Measurements from ENCODE around the gene PLK1.
"Not testable (repeated sequence)": the region's sequence is repeated elsewhere in the genome, so short reads cannot be mapped to it uniquely, and the experiment has no call there.

Gene PLK1

DNA sequence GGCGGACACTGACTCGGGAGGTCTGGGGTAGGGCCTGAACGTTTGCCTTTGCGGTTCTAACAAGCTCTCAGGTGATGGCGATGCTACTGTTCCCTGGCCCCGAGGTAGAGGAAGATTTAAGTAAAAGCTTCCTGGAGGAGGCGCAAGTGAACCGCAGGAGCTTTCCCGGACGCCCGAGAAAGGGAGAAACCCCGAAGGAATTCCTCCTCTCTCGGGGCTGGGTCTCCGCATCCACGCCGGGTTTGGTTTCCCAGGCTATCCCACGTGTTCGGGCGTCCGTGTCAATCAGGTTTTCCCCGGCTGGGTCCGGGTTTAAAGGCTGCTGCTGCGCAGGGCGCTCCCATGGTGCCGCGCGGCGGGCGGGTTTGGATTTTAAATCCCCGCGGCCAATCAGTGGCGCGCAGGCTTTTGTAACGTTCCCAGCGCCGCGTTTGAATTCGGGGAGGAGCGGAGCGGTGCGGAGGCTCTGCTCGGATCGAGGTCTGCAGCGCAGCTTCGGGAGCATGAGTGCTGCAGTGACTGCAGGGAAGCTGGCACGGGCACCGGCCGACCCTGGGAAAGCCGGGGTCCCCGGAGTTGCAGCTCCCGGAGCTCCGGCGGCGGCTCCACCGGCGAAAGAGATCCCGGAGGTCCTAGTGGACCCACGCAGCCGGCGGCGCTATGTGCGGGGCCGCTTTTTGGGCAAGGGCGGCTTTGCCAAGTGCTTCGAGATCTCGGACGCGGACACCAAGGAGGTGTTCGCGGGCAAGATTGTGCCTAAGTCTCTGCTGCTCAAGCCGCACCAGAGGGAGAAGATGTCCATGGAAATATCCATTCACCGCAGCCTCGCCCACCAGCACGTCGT, at the start of gene PLK1:
TSS of gene PLK1 (plus strand) at position 460 of the 844 bp plus-strand sequence. CDS start at position 504, 44 bp downstream.
- DNase-seq: peak; percentile 83

DNA sequence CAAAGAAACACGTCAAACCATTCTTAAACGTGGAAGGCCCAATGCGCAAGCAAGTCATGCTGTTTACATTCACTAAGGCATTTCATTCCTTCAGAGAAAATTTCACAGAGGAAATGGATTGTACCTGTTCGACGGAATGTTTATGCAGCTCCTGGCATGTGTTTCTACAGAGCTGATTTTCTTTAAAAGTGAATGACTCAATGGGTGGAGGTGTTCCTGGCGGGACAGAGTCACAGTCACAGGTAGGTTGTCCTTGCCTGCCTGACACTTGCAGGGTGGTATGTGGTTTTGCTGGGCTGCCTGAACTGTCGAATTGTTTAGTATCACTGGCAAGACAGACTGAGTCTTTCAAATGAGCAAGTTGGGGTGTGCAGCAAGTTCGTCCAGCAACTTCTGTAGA, 49.2 kb upstream of the PLK1 start:
- DNase-seq: no peak

DNA sequence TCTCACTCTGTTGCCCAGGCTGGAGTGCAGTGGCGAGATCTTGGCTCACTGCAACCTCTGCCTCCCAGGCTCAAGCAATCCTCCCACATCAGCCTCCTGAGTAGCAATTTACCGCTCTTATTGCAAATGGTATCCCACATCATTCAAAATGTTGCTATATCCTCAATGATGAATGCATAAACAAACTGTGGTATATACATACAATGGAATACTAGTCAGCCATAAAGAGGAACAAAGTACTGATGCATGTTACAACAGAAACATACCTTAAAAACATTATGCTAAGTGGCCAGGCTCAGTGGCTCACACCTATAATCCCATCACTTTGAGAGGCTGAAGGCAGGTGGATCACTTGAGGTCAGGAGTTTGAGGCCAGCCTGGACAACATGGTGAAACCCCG, 46.8 kb upstream of the PLK1 start:
- DNase-seq: not testable (repeated sequence)

DNA sequence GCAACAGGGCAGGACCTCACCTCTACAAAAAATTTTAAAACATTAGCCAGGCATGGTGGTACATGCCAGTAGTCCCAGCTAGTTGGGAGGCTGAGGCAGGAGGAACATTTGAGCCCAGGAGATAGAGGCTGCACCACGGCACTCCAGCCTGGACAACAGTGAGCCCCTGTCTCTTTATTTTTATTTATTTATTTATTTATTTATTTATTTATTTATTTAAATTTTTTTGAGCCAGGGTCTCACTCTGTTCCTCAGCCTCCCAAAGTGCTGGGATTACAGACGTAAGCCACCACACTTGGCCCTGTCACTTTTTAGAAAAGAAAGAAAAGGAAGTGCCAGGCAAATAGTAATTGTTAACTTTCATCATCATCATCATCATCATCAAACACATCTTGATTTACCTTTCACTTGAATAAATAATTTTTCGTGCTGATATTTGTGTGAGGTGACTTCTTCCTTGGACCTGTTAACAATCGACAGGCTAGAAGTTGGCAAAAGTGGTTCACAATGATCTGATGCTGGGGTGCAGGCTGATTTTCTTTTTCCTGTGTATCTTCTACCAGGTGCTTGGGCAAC, 44.1 kb upstream of the PLK1 start:
- no peak for DNase-seq

DNA sequence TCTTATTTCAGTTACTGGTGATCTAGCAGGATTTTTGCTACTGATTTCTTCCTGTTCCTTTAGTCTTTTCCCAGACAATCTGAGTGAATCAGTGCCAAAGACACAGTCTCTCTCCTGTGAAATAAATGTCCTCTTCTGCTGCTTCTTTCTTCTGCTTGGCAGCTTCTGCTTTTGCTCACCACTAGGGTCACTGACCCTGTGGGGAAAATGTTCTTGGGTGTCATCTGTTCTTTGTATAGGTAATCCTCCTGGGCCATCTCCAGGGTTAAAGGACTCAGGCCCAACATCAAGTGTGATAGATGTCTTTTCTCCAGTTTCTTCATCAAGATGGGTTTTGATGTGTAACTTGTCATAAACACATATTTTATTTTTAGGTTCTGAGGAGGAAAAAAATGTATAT, 42.7 kb upstream of the PLK1 start:
- no peak for DNase-seq

DNA sequence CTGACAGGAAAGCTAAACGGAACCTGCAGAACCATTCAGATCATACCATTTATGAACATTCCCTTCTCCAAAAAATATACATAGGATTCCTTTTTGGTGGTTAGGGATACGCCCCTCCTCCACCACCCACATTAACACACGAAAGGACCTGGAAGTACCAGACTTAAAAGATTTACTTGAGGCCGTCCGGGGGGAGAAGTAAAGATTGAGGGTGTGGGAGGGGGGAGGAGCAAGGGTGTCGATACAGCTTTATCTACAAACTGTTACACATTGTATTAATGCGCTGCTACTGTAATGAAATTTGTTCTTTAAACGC, 38.1 kb upstream of the PLK1 start:
- DNase-seq: no peak

DNA sequence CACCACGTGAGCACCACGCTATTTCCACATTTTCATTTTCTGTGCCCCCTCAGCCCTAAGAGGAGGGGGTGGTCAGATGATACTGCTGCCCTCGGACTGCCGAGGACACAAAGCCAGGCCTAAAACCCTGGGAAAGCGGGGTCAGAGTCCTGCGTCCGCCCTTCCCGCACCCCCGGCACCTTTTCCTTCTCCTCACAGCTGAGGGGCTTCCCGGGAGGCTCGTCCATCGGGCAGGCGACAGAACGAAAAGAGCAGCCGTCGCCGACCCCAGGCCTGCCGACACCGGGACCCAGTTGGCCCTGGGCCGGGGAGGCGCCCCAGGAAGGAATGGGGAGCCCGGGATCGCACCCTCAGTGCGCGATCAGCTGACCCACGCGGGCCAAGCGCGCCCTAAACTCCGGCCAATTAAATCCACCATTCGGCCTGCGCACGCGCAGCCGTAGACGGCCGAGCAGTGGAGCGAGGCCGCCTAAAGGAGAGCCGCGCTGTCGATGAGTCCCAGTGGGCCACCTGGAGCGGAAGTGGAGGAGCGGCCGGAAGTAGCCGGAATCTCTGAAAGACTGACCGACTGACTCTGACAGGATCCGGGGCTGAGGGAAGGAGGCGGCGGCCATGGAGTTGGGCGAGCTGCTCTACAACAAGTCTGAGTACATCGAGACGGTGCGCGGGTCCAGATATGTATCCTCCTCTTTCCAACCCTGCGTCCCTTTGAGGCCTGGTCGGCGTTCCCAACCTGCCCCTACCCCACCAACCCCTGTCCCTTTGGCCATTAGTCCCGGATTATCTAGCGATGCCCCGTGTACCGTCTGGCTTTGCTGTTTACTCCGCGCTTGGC, 37.5 kb upstream of the PLK1 start, which contains the start of the genes DCTN5 and PALB2:
TSS of gene DCTN5 (plus strand) at position 536 of the 835 bp plus-strand sequence. CDS start at position 613, 77 bp downstream.
TSS of gene PALB2 (minus strand) at position 380 of the 835 bp plus-strand sequence. CDS start at position 227, 153 bp downstream.
- peak; percentile 69 for DNase-seq

DNA sequence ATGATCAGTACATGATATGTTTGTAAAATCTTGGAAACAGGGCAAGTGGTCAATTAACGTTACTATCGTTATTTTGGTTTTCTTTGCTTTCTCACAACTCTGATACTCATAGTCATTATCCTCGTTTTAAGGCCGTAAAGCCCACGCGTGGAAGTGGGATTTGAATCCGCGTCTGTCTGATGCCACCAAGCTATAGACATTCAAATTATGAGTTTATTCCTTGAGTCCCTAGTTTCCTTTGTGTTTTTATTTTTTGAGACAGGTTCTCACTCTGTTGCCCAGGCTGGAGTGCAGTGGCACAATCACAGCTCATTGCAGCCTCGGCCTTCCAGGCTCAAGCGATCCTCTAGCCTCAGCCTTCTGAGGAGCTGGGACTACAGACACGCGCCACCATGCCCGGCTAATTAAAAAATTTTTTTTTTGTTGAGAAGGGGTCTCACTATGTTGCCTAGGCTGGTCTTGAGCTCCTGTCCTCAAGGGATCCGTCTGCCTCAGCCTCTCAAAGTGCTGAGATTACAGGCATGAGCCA, 36.4 kb upstream of the PLK1 start:
- no peak for DNase-seq

DNA sequence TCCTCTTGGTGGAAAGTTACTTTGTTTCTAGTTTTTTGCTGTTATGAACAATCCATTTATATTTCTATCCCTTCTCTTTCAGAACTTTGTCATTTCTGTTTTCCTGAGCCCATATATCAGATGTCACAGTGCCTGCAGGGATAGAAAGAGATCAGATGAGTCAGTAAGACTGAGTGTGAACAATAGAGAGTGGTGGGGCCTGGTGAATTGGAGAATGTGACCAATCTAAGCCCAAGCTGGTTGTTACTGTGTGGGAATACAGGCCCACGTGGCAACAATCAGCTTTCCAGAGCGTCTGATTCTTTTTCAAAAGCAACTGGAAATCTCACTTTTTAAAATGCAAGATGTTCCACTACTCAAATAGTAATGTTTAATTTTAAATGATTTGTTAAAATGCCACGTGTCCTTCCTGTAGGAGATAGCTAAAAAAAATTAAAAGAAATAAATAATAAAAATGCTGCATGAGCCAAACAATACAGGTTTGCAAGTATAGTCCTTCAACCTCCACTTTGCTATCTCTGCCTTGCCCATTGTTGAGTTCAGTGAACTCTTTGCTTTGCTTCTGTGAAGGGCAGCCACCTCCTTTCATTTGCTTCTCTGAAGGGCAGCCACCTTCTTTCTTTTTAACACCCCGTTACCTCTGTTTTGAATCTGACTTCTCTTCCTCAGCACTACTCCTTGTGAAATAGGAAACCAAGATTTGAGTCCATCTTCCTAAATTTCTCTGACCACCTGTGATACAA, 27.8 kb upstream of the PLK1 start:
- no peak for DNase-seq

DNA sequence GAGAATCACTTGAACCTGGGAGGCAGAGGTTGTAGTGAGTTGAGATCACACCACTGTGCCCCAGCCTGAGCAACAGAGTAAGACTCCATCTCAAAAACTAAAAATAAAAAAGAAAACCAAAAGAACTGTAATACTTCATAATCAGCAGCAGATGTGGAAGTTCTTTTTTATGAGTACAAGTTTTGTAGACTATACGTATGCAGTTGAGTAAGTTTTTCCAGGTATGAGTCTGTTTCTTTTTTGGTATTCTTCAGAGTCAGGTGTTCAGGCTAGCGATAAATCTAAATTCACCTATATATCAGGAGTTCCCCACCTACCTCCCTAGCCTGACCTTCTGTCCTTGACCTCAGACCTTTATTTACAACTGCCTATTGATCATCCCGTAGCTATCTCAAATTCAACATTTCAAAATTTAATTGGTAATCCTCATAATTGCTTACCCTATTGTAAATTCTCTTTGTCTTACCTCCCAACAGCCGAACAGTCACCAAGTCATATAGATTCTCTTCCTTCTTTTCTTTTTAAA, 26.7 kb upstream of the PLK1 start:
- DNase-seq: no peak

DNA sequence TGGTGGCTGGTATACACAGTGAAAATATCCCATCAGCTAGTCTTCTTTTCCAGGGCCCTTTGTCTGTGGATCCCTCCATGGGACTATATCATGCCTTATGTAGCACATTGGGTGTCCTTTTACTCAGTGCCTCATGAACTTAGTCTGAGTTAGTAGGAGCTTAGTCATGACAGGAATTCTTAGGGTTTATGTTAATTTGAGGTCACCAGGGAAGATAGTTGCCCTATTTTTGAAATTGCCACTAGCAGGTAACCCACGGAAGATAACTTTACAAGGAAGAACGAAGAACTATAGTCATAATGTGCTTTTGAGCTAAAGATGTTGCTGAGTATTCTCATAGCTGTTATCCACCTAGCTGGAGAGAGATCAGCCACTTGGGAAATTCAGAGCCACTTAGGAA, 14.8 kb upstream of the PLK1 start:
- DNase-seq: no peak

DNA sequence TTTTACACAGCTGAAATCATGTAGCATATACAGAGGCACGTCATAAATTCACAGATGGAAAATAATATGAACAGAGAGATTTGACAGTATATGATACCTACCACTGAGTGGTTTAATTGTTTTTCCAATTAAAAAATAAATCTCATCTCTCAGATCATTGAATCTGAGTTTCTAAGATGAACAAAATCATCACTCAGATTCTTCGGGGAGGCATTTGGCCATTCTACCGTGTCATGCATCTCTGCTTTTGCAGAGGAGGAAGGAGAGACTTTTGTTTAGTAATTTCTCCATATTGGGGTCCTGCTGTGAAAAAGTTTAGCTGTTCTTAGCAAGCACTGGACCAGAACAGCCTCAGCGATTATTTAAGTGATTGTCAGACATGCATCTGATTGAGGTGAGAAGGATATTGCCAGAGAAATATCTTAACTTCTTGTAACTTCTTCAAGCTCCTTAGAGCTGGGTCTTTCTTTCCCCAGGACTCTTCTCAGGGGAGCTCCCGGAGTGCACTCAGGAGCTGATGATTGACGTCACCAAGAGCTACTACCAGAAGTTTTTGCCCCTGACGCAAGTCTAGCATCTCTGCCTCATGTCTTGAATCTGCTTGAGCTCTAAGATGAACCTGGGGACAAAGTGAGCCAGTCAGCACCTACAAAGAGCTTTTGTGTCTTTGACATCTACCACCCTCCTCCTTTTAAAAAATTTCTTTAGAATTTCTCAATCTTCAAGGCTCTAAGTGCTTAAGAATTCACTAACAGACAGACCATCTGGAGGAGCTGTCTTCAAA, 11.9 kb upstream of the PLK1 start:
- no peak for DNase-seq

DNA sequence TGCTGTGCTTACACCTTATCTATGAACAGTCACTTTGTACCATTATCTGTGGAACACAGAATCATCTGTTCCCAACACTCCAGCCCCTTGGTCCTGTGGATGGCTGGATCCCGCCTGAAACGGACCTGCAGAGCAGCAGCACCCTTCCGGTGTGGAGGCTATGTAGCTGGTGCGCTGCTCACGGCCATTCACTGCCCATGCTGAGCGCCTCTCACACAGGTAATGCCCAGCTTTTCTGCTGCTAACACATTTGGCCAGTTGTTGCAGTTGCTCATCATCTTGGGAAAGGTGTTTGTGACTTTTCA, 11.4 kb upstream of the PLK1 start:
- no peak for DNase-seq

DNA sequence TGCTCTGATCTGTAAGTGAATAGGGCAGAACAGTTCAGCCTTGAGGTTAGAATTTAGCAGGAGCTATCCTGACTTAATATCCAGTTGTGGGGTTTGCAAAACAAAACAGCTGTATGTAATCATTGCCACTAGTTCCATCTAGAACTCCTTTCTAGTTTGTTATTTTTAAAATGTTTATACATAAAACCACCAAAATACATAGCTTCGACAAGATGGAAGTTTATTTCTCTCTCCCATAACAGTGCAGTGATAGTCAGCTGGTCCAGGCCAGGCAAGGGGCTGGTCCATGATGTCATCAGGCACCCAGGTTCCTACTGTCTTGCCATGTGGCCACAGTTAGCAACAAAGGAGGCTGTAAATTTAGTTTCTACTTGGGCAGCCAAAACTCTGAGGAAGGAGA, 10.5 kb upstream of the PLK1 start:
- no peak for DNase-seq

DNA sequence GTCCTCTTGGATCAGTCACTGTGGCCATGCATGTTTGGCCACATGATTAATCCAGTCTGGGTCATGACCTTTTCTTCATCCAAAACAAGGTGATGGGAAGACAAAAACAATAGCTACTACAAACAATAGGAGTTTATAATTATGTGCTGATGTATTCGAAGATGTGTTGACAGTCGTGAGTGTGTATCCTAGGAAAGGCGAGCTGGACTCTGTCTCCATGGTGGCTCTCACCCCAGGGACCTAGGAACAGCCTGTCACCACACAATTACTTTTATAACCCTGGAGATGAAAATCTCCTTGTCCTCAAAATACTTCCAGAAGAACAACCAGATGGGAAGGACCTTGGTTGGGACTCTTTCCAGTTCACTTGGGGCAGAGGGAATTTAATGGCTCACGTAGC, 9.8 kb upstream of the PLK1 start:
- DNase-seq: no peak

DNA sequence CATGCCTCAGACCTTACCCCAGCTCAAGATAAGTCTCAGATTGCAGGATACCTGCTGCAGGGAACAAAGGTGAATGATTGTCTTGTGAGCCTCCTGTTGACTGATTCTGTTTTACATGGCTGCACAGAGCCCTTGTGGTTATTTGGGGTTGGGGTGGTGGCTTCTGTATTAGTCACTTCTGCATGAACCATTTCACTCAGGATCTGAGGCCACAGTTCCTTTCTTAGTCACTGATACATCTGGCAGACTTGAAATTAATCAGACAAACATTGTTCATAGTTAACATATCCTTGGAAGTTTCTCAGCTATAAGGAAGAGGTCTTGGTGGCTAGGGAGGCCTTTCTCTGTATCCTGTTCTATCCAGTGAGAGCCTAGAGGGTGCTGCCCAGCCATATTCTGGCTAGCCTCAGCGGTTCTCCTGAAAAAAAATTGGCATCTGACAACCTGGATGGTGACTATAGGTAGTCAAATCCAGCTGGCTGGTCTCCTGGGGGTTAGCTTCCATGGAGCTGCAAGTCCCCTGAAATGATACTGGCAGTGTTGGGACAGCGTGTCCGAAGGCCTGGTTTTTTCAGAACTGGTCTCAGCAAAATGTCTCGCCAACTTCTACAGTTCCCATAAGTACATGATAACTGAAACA, 8.4 kb upstream of the PLK1 start:
- DNase-seq: no peak

DNA sequence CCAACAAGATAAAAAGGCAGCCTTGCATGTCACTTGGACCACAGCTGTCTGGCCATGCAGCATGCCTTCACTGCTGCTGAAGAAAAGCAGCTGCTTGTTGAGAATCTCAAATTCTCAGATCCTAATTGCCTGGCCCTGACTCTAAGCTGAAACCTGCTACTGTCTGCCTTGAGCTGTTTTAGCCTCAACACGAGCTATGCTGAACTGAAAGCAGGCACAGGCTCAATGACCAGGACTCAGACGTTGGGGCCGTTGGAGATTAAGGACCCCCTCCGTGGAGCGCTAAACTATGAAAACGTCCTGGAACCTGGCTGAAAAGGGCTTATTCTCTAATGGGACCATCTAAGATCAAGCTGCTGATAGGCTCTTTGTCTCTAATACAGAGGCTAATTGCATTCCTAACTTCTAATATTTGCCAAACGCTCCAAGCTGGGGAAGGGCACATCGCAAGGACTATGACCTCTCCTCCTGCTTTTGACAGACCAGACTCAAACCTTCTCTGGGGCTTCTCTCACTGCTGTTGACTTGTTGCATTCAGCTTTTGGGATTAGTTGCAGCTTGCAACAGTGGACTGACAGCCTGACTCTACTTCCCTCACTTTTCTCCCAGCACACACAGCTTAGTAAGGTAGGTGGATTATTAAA, 4.6 kb upstream of the PLK1 start:
- no peak for DNase-seq

DNA sequence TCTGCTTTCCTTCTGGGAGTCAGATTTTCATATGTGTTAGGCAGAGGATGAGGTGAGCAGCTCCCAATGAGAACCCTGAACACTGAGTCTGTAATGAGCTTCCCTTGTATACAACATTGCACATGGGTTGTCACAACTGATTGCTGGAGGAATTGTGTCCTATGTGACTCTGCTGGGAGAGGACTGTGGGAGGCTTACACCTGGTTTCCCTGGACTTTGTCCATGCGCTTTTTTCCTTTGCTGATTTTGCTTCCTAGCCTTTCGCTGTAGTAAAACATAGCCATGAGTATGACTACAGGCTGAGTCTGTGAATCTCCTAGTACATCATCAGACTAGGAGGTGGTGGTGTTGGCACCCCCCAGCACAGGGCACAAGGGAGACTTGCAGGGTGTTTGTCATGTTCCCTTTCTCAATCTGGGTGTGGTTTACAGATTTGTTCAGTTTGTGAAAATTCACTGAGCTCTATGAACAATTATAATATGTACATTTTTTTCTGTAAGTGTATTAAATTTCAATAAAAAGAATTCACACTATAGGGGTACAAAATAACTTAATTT, 1.7 kb upstream of the PLK1 start:
- no peak for DNase-seq

DNA sequence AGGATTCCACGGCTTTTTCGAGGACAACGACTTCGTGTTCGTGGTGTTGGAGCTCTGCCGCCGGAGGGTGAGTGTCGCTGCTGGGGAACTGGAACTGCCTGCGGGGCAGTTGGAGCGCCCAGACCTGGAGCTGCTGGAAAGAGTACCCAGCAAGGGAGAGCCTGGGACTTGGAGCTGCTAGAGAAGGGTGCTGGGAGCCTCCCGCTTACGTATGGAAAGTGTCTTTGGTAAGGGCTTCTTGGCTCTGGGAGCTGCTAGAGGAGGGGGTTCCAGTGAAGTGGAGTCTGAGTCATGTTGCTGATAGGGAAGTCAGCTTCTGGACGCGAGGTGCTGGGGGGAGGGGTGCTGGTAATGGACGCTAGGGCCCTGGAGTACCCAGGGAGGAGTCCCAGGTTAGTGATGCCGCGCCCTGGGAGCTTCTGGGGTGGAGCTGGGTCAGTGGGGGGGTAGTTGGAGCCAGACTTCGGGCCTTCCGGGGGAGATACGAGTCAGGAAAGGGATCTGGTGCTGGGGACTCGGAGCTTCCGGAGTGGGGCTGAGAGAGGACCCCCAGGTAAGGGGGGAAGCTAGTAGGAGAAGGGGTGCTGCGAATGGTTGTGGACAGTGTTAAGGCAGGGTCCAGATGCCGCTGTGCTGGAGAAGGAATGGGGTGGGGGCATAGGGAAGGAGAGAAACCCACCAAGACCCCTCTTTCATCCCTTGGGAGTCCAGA, 741 bp downstream of the PLK1 start:
- no peak for DNase-seq

DNA sequence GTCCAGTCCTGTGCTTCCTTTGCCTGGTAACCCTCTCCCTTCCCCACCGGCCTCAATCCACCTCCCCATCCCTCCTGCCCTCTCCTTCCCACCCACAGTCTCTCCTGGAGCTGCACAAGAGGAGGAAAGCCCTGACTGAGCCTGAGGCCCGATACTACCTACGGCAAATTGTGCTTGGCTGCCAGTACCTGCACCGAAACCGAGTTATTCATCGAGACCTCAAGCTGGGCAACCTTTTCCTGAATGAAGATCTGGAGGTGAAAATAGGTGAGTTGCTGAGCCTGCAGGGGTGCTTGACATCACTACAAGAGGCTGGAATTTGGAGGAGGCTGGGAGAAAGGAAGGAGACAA, 1.3 kb downstream of the PLK1 start:
- DNase-seq: no peak

Measured in 8988T (cell line).